ENCODE data around the gene PDE6A. TPM values are rescaled to one million over a fixed set of nuclear protein-coding genes. Genes with fewer than 3 reads are reported as not detected.

PDE6A gene
- total RNA-seq, 1 donor = under 0.01 TPM

GRCh38 chr5:149841851-149842793 is 102.5 kb downstream of the PDE6A start:
- no peak for DNase-seq (ENCODE audit: low read depth in 2 of 3, low spot score in 2 of 3)

DNA sequence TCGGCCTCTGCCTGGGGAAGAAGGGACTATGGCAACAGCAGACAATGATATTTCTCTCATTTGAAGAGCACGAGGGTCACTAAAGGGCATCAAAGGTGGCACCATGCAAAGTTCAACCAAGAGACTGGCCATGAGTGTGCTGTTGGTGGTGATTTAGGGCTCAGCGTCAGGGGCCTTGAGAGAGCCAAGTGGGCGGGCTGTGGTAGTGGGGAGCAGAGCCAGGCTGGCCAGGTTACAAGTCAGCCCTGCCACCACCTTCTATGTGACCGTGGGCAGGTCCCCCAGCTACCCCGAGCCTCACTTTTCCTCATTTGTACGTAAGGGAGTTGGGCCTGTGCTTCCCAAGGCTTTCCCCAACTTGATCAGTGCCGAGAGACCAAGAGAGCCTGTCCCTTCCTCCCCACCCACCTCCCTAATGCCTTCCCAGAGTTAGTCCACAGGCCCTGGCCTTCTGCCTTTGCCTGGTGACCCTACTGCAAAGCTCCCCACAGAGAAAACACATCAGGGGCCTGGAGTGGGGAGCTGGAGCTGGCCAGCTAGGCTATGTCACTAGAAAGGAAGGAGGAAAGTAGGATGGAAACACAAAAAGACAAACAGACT is 104.3 kb downstream of the PDE6A start:
- no peak for DNase-seq (ENCODE audit: low read depth in 2 of 3, low spot score in 2 of 3)

- DNase-seq (ENCODE audit: low read depth in 2 of 3, low spot score in 2 of 3) = no peak
These were observed 104.8 kb downstream of the PDE6A start for GRCh38 chr5:149839761-149840160.

DNA sequence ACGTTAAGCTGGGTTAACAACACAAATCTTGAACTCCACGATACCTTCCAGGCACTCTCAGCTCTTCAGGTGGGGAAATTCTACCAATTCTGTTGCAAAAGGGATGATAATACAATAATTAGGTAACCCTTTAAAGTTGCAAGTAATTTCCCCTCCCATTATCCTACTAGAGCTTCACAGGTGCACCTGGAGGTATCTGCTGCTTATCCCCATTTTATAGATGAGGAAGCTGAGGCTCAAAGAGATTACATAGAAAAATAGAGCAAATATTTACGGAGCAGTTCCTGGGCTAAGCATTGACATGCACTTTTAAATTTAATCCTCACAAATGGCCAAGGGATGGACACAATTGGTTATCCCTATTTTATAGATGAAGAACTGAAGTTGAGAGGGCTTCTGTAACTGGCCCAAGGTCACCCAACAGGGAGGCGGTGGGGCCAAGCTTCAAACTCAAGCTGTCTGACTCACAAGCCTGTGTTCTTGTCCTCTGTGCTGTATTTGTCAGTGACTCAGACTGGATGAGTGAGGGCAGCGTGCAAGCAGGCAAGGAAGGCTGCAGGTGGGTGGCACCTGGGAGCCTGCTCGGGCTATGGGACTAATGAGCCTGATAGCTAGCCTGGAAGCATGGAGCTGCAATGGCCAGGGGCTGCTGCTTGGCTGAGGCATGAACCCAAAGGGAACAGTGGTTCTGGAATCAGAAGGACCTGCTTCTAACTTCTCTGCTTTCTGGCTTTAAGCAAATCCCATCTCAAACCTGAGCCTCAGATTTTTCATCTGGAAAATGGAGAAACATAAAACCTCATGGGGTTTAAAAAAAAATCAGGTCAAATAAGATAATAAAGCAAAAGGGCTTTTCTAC is 105.5 kb downstream of the PDE6A start:
- no peak for DNase-seq (ENCODE audit: low read depth in 2 of 3, low spot score in 2 of 3)

DNA sequence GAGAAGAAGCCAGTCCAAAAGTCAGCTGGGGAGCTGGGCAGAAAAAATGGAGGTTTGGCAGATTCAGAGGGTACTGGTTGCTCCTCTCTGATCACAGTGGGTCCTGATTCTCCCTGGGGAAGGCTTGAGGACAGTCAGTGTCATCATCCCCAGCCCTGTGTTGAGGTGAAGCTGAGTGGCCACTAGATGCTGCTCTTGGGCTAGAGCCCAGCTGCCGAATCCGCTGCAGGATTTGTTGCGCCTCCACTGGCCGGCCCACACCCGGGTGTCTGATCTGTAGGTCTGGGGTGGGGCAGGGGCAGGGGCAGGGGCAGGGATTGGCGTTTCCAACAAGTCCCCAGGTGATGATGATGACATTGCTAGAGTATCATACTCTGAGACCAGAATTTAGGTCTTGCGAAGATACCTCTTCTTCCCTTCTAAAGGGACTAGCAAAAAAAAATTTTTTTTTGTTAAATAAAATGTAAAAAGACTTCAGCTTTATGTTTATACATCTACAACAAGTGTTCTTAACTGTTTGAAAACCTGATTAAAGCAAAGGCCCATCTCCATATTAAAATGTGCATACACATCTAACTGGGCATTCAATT is 106.8 kb downstream of the PDE6A start:
- DNase-seq (ENCODE audit: low read depth in 2 of 3, low spot score in 2 of 3) = peak in 2 of 3 donors; percentile 35 to 44

DNA sequence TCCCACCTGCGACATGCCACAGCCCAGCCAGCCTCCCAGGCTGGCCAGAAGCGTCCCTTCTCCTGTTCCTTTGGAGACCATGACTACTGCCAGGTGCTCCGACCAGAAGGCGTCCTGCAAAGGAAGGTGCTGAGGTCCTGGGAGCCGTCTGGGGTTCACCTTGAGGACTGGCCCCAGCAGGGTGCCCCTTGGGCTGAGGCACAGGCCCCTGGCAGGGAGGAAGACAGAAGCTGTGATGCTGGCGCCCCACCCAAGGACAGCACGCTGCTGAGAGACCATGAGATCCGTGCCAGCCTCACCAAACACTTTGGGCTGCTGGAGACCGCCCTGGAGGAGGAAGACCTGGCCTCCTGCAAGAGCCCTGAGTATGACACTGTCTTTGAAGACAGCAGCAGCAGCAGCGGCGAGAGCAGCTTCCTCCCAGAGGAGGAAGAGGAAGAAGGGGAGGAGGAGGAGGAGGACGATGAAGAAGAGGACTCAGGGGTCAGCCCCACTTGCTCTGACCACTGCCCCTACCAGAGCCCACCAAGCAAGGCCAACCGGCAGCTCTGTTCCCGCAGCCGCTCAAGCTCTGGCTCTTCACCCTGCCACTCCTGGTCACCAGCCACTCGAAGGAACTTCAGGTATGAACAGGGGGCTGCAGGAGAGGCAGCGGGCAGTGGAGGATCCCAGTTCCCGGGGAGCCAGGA is 108.0 kb downstream of the PDE6A start:
- DNase-seq (ENCODE audit: low read depth in 2 of 3, low spot score in 2 of 3) = no peak

DNA sequence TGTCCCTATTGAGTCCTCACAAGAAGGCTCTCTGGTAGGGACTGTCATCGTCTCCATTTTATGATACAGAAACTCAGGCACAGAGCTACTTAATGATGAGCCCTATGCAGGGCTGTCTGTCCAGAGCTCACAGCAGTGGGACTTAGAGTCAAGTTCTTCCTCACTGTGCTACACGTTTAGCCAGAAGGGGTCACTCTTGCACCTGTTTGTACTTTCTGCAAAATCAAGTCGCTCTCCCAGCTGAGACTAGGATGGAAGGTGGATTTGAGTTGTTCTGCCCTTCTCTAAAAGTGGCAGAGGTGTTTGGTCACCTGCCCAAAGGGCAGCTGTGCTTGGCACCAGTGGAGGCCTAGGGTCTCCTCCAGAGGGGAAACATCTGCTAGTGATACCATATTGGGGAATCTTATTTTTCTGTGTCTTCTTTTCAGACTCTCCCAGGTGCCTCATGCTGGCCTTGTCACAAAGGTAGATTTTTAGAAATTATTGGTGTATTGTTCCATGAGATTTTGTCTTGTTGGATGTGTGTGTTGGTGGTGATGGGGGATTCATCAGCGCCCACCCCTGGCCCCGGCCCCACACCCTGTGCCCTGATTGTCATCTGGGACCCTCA is 110.2 kb downstream of the PDE6A start:
- DNase-seq (ENCODE audit: low read depth in 2 of 3, low spot score in 2 of 3) = peak; percentile 22 to 88 (median 73)

DNA sequence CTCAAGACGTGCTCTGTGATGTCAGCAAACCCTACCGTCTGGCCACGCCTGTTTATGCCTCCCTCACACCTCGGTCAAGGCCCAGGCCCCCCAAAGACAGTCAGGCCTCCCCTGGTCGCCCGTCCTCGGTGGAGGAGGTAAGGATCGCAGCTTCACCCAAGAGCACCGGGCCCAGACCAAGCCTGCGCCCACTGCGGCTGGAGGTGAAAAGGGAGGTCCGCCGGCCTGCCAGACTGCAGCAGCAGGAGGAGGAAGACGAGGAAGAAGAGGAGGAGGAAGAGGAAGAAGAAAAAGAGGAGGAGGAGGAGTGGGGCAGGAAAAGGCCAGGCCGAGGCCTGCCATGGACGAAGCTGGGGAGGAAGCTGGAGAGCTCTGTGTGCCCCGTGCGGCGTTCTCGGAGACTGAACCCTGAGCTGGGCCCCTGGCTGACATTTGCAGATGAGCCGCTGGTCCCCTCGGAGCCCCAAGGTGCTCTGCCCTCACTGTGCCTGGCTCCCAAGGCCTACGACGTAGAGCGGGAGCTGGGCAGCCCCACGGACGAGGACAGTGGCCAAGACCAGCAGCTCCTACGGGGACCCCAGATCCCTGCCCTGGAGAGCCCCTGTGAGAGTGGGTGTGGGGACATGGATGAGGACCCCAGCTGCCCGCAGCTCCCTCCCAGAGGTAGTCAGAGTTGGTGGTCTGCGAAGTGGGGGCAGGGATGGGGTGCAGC is 111.3 kb downstream of the PDE6A start:
- no peak for DNase-seq (ENCODE audit: low read depth in 2 of 3, low spot score in 2 of 3)

- no peak for DNase-seq (ENCODE audit: low read depth in 2 of 3, low spot score in 2 of 3)
These were observed 112.0 kb downstream of the PDE6A start for GRCh38 chr5:149832636-149833035.

GRCh38 chr5:149831492-149831891 is 113.1 kb downstream of the PDE6A start:
- DNase-seq (ENCODE audit: low read depth in 2 of 3, low spot score in 2 of 3) = no peak

DNA sequence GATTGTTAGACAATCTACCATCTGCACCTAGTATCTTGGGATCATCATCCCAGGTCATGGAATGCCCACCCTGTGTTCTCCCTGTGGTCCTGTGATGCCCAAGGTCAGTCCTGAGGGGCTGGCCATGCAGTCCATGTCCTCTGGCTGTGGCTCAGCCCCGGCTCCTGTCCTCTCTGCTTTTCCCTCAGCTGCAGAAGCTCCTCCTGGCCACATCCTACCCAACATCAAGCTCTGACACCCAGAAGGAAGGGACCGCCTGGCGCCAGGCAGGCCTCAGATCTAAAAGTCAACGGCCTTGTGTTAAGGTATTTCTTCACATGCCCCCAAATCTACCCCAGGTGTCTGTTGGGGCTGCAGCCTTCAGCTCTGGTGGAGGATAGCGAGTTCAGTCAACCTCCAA is 114.0 kb downstream of the PDE6A start:
- DNase-seq (ENCODE audit: low read depth in 2 of 3, low spot score in 2 of 3) = no peak

DNA sequence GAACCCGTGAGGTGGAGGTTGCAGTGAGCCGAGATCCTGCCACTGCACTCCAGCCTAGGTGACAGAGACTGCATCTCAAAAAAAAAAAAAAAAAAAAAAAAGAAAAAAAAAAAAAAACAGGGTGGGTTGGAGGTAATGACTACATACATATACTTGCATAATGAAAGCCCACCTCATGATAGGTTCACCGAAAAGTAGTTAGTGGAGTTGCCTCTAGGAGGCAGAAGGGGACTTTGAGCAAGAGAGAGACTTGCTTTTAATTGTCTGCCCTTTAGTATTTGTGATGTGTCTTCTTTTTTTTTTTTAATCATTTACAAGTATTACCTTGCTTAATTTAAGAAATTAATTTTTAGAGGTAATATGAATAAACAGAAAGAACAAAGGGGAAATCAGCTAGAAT is 114.6 kb downstream of the PDE6A start:
- DNase-seq (ENCODE audit: low read depth in 2 of 3, low spot score in 2 of 3) = peak in 2 of 3 donors; percentile 42 to 64

DNA sequence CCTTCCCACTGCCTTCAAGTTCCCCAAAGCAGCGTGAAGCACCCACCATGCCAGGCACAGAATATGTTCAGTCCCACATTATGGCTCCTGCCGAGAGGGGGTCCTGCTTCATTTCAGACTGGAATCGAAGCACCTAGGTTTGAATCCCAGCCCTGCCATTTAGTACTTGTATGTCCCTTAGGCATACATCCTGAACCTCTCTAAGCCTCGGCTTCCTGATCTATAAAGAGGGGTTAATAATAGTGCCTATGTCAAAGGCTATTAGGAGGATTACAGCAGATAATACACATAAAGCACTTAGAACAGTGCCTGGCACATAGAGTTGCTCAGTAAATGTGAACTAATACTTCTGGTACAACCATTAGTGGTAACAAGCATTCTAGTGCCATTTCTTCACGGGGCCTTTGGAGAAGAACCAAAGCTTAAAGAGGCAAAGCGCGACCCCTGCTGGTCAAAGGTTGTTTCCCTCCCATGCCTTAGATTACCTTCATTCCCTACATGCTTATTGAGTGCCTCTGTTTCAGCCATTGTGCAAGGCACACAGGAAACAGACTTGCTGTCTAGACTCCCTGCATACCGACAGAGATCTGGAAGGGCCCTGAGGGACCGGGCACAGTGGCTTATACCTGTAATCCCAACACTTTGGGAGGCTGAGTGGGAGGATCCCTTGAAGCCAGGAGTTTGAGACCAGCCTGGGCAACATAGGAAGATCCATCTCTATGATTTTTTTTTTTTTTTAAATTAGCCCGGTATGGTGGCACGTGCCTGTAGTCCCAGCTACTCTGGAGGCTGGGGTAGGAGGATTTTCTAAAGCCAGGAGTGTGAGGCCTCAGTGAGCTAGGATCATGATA is 116.2 kb downstream of the PDE6A start:
- peak; percentile 67 to 93 (median 80) for DNase-seq (ENCODE audit: low read depth in 2 of 3, low spot score in 2 of 3)

- DNase-seq (ENCODE audit: low read depth in 2 of 3, low spot score in 2 of 3) = no peak
These were observed 117.0 kb downstream of the PDE6A start for GRCh38 chr5:149827546-149827945.

GRCh38 chr5:149827086-149827485 is 117.5 kb downstream of the PDE6A start:
- DNase-seq (ENCODE audit: low read depth in 2 of 3, low spot score in 2 of 3) = no peak

DNA sequence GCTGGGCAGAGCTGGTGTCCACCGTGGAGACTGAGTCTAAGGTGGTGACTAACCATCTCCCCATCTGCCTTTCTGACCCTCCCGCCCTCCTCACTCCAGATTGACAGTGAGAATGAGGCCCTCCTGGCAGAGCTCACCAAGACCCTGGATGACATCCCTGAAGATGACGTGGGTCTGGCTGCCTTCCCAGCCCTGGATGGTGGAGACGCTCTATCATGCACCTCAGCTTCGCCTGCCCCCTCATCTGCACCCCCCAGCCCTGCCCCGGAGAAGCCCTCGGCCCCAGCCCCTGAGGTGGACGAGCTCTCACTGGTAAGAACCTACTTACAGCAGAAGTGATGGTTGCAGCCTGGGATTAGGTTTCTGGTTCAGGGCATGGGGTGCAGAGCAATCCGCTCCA is 118.0 kb downstream of the PDE6A start:
- no peak for DNase-seq (ENCODE audit: low read depth in 2 of 3, low spot score in 2 of 3)

- no peak for DNase-seq (ENCODE audit: low read depth in 2 of 3, low spot score in 2 of 3)
These were observed 119.7 kb downstream of the PDE6A start for GRCh38 chr5:149824846-149825245.

DNA sequence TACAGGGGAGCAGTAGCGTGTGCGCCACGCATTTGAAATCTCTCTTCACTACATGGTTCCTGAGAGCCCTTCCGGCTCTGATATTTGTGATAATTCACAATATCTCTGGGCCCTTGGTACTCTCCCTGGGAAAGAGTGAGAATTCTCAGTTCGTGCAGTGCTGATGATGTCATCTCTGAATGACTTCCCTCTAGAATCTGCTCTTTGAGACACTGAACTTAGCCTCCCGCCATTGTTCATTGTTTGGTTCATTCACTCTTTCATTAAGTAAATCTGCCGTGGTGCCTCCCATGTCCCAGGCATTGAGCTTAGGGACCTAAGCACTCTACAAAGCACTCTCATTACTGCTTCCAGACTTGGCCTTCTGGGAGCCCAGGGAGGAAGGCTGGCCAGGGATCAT is 120.5 kb downstream of the PDE6A start:
- no peak for DNase-seq (ENCODE audit: low read depth in 2 of 3, low spot score in 2 of 3)
